ENCODE data around the gene NPSR1.

The NPSR1 gene

GRCh38 chr7:34846976-34847375, 189.0 kb downstream of the NPSR1 start:
- no peaks in the 10 kb centered on the region for H3K4me1 ChIP-seq (ENCODE audit: control insufficient read depth, insufficient read depth, low read length)
- no peak overlapping the region for H3K27ac ChIP-seq (ENCODE audit: extremely low read depth, low read depth, low read length)
- H3K36me3 ChIP-seq (ENCODE audit: control insufficient read depth in 2 of 2, insufficient read depth in 1 of 2, low read length in 2 of 2), result no peaks in the 10 kb centered on the region
- CTCF ChIA-PET, result no interaction called here
- no peaks in the 10 kb centered on the region for H3K9me3 ChIP-seq (ENCODE audit: control insufficient read depth, insufficient read depth, low read depth, low read length)
- POLR2A ChIA-PET, result no interaction called here
- TF ChIP-seq ZNF645 (tag by site-specific recombination; IDR thresholded peaks at IDR 0.05) (no peak), SP2 (tag by site-specific recombination; IDR thresholded peaks at IDR 0.05) (no peak), TCF7L2 (IDR thresholded peaks at IDR 0.05; ENCODE audit: borderline replicate concordance, low read depth, low read length) (no peak), KLF9 (tag by site-specific recombination; IDR thresholded peaks at IDR 0.05; ENCODE audit: low read depth) (no peak), KLF8 (tag by site-specific recombination; IDR thresholded peaks at IDR 0.05) (no peak), PATZ1 (tag by site-specific recombination; IDR thresholded peaks at IDR 0.05) (no peak)
- H3K4me3 ChIP-seq (ENCODE audit: low read depth, low read length), result no peak overlapping the region

GRCh38 chr7:34848670-34849069, 190.7 kb downstream of the NPSR1 start:
- ChIA-PET CTCF (interaction anchor here (0.6 kb wide), 1 partner anchor 93 kb away, joined by 4 read pairs; no protein-coding TSS in a partner anchor), POLR2A (no interaction called here)
- no peak overlapping the region for H3K27ac ChIP-seq (ENCODE audit: extremely low read depth, low read depth, low read length)
- H3K36me3 ChIP-seq (ENCODE audit: control insufficient read depth in 2 of 2, insufficient read depth in 1 of 2, low read length in 2 of 2), result no peaks in the 10 kb centered on the region
- H3K4me3 ChIP-seq (ENCODE audit: low read depth, low read length), result no peak overlapping the region
- H3K4me1 ChIP-seq (ENCODE audit: control insufficient read depth, insufficient read depth, low read length), result no peaks in the 10 kb centered on the region
- H3K9me3 ChIP-seq (ENCODE audit: control insufficient read depth, insufficient read depth, low read depth, low read length), result no peaks in the 10 kb centered on the region
- TF ChIP-seq ZFHX2 (tag by site-specific recombination; conservative IDR thresholded peaks at IDR 0.05) (no peak), ZNF623 (tag by site-specific recombination; IDR thresholded peaks at IDR 0.05) (no peak), ZNF19 (tag by site-specific recombination; IDR thresholded peaks at IDR 0.05; ENCODE audit: low read depth) (no peak), ZNF266 (tag by site-specific recombination; IDR thresholded peaks at IDR 0.05; ENCODE audit: low read depth) (no peak), ZNF157 (tag by site-specific recombination; IDR thresholded peaks at IDR 0.05) (no peak), ZNF837 (tag by site-specific recombination; IDR thresholded peaks at IDR 0.05) (no peak), ZNF473 (tag by site-specific recombination; IDR thresholded peaks at IDR 0.05) (no peak), OVOL3 (tag by site-specific recombination; IDR thresholded peaks at IDR 0.05) (no peak), ZNF768 (tag by site-specific recombination; IDR thresholded peaks at IDR 0.05) (no peak), ZBTB1 (tag by site-specific recombination; IDR thresholded peaks at IDR 0.05) (no peak), ZNF335 (tag by site-specific recombination; conservative IDR thresholded peaks at IDR 0.05) (no peak), ZNF112 (tag by site-specific recombination; IDR thresholded peaks at IDR 0.05) (no peak), IKZF3 (tag by site-specific recombination; IDR thresholded peaks at IDR 0.05) (no peak)

GRCh38 chr7:34849163-34849960, 191.3 kb downstream of the NPSR1 start:
- H3K9me3 ChIP-seq (ENCODE audit: control insufficient read depth, insufficient read depth, low read depth, low read length), result no peaks in the 10 kb centered on the region
- H3K27ac ChIP-seq (ENCODE audit: extremely low read depth, low read depth, low read length), result no peak overlapping the region
- no peaks in the 10 kb centered on the region for H3K4me1 ChIP-seq (ENCODE audit: control insufficient read depth, insufficient read depth, low read length)
- ChIA-PET POLR2A (no interaction called here), CTCF (interaction anchor here (0.6 kb wide), 1 partner anchor 94 kb away, joined by 4 read pairs; no protein-coding TSS in a partner anchor)
- TF ChIP-seq PATZ1 (tag by site-specific recombination; IDR thresholded peaks at IDR 0.05), result no peak
- TF ChIP-seq REST (tag by site-specific recombination; IDR thresholded peaks at IDR 0.05), result peak; percentile 65; the same call in 1 of the 2 replicates
- TF ChIP-seq TCF7L2 (IDR thresholded peaks at IDR 0.05; ENCODE audit: borderline replicate concordance, low read depth, low read length), result no peak
- no peak overlapping the region for H3K4me3 ChIP-seq (ENCODE audit: low read depth, low read length)
- H3K36me3 ChIP-seq (ENCODE audit: control insufficient read depth in 2 of 2, insufficient read depth in 1 of 2, low read length in 2 of 2), result no peaks in the 10 kb centered on the region

All from HEK293 (cell line).